Right atrium auricular region (tissue), 2 donors: Measurements from ENCODE around the gene STPG4. TPM values are rescaled to one million over a fixed set of nuclear protein-coding genes. Genes with fewer than 3 reads are reported as not detected.
"Not testable (repeated sequence)": the region's sequence is repeated elsewhere in the genome, so short reads cannot be mapped to it uniquely, and the experiment has no call there.

Source experiments
- DNase-seq: peaks from one replicate; pipeline ENCODE4 v3.0.0-alpha.2; 2019; ENCODE audit warnings: low spot score
- H3K27ac ChIP-seq, 2 donors: fragments of 200-600 bp; sonication (generic); 1 replicate in 1 of 2; 2 replicates in 1 of 2; pipeline ENCODE4 v1.5.1; 2016 to 2019
- H3K27me3 ChIP-seq, 2 donors: fragments of 200-600 bp; sonication (generic); one replicate each; pipeline versions ENCODE4 v1.5.1 to v1.6.0; 2017 to 2019
- H3K36me3 ChIP-seq: fragments of 200-600 bp; sonication (generic); one replicate; pipeline ENCODE4 v1.5.1; 2016
- H3K4me1 ChIP-seq, 2 donors: fragments of 200-600 bp; sonication (generic); one replicate each; pipeline versions ENCODE4 v1.5.1 to v1.6.0; 2017 to 2019
- H3K4me3 ChIP-seq, 2 donors: fragments of 200-600 bp; sonication (generic); 1 replicate in 1 of 2; 2 replicates in 1 of 2; pipeline ENCODE4 v1.5.1; 2017 to 2019; ENCODE audit warnings: mild to moderate bottlenecking in 1 of 2, moderate library complexity in 1 of 2
- H3K9me3 ChIP-seq, 2 donors: fragments of 200-600 bp; sonication (generic); one replicate each; pipeline ENCODE4 v1.5.1; 2019
- total RNA-seq, 2 donors: library from RNA; depleted of rRNA; stranded (reverse); fragments of >200 nt; gene quantifications; one replicate each; pipeline ENCODE4 v1.1.0, GENCODE V29; 2016
- TF ChIP-seq, protein P1 (sequence below), 2 donors: fragments of 200-600 bp; sonication (generic); IDR thresholded peaks; one replicate each; pipeline ENCODE4 v1.5.1; 2019; ENCODE audit warnings: antibody characterized with exemption in 2 of 2

The STPG4 gene
- total RNA-seq, 2 donors from 2014 or later = not detected

DNA sequence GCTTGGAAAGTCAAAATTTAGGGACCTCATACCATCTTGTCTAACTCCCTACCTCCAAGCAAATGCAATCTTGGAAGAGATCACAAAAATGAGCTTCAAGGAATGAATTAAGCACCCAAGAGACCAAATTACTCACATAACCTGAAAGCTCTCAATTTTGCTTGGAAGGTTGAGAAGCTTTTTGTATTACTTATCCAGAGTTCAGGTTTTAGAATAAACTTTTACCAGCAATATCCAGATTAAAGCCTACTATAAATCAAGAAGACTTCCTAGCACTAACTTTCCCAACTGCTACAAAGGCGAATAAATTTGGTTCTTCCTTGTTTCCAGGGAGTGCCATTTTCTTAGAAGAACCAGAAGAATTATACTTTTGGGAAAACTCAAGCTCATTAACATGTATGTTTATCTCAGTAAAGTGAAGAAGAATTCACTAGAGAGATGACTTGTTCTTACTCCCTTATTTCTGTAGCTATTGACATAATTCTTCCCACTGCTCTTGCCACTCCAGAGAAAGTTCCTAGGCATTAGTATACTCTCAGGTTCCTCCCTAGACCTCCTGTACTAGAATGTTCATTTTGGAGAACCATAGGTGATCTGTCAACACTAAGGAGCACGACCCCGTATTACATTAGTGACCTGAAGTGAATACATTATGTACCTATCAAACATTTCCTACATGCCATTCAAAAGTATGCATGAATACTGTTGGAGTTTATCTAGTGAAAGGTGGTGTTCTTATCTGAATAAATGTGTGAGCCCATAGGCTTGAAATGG is 18.0 kb upstream of the STPG4 start:
- Histone ChIP-seq H3K27ac (peak overlapping the region; percentile 99), H3K9me3 (no peaks in the 10 kb centered on the region), H3K4me1 (peaks cover 0 to 69% of the 10 kb centered on the region in 2 donors), H3K27me3 (no peaks in the 10 kb centered on the region), H3K36me3 (peaks cover 28% of the 10 kb centered on the region), H3K4me3 (peak overlapping the region; percentile 93 to 97)
- DNase-seq = no peak
- TF ChIP-seq, protein P1, sequence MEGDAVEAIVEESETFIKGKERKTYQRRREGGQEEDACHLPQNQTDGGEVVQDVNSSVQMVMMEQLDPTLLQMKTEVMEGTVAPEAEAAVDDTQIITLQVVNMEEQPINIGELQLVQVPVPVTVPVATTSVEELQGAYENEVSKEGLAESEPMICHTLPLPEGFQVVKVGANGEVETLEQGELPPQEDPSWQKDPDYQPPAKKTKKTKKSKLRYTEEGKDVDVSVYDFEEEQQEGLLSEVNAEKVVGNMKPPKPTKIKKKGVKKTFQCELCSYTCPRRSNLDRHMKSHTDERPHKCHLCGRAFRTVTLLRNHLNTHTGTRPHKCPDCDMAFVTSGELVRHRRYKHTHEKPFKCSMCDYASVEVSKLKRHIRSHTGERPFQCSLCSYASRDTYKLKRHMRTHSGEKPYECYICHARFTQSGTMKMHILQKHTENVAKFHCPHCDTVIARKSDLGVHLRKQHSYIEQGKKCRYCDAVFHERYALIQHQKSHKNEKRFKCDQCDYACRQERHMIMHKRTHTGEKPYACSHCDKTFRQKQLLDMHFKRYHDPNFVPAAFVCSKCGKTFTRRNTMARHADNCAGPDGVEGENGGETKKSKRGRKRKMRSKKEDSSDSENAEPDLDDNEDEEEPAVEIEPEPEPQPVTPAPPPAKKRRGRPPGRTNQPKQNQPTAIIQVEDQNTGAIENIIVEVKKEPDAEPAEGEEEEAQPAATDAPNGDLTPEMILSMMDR (IDR thresholded peaks at IDR 0.05) = no peak

DNA sequence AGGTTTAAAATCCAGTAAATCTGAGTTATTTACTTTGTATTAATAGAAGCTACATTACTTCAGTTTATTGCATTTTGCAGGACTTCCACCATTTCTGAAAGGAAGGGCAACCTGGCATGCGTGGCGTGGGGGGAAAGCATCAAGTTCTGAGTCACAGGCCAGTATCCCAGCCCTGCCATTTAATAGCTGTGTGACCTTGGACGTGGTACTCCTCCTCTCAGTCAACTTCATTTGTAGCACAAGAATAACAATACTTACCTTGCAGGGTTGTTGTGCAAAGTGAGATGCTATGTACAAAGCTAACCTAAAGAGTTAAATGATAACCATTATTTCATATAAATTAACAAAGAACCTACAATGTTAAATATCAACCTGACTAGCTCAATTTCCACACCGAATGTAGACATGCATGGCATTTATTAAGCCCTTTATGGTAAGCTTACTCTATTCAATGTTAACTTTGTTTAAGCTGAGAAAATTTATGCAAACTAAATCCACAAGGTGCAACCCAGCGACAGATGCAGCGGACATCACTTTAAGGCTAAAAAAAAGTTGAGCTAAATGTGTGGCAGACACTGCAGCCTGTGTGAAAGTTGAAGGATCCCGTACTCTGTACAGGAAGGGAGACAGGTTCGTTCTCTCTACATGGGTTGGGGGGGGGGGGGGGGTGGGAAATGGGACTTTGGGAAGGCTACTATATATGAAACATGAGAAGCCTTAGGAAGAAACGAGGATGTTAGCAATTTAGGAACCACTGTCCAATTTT is 17.2 kb upstream of the STPG4 start:
- peaks cover 0 to 67% of the 10 kb centered on the region in 2 donors for H3K4me1 ChIP-seq
- peaks cover 30% of the 10 kb centered on the region for H3K36me3 ChIP-seq
- H3K4me3 ChIP-seq = peak overlapping the region in 1 of 2 donors; percentile 93
- no peak for DNase-seq
- H3K27ac ChIP-seq = peak overlapping the region; percentile 99
- H3K27me3 ChIP-seq = no peaks in the 10 kb centered on the region
- TF ChIP-seq, protein P1 (IDR thresholded peaks at IDR 0.05) = no peak
- H3K9me3 ChIP-seq = no peaks in the 10 kb centered on the region

DNA sequence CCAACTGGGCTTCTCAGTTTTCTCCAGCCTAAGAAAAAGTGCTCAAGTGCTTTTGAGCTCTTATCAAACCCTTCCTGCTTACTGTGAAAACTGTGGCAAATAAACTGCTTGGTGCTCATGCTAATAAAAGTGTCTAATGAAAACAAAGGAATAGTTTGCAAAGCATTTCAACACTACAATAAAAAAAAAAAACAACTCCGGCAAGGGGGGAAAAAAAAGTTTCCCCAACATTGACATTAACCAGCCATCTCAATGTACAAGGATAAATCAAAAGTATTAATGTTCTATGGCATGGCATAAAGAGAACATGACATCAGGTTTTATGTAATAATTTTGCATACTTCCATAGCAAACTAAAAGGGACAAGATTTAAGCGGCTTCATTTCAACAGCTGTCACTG is 14.7 kb upstream of the STPG4 start:
- Histone ChIP-seq H3K36me3 (peaks cover 43% of the 10 kb centered on the region), H3K4me3 (no peak overlapping the region), H3K9me3 (no peaks in the 10 kb centered on the region), H3K27ac (no peak overlapping the region), H3K27me3 (no peaks in the 10 kb centered on the region), H3K4me1 (peaks cover 0 to 80% of the 10 kb centered on the region in 2 donors)
- DNase-seq = no peak
- TF ChIP-seq, protein P1 (IDR thresholded peaks at IDR 0.05) = no peak

DNA sequence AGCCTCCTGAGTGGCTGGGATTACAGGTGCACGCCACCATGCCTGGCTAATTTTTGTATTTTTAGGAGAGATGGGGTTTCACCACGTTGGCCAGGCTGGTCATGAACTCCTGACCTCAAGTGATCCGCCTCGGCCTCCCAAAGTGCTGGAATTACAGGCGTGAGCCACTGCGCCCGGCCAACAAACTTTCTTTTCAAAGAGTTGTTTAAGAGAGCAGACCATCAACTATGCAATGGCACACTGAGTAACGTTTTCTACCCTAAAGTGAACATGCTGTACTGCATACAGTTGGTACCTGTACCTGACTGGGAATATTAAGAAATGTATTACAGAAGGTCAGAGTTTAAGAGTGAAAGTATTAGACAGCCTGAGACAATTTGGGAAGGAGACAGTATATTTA is 13.8 kb upstream of the STPG4 start:
- not testable (repeated sequence) for DNase-seq, H3K9me3 ChIP-seq, H3K27ac ChIP-seq, H3K27me3 ChIP-seq, H3K4me3 ChIP-seq
- peaks cover 43% of the 10 kb centered on the region for H3K36me3 ChIP-seq
- H3K4me1 ChIP-seq = peaks cover 0 to 75% of the 10 kb centered on the region in 2 donors

DNA sequence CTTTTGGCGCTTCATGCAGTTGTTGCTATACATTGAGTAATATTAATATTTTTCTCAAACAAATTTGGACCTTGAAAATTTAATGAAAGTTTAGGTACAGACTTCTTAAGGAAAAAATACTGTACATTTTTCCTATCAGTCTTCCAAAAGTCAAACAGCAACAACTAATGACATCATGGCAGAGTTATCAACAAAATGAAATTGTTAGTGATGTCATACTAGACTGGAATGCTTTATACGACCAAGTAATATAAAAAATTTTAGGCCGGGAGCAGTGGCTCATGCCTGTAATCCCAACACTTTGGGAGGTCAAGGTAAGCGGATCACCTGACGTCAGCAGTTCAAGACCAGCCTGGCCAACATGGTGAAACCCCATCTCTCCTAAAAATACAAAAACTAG is 12.0 kb upstream of the STPG4 start:
- Histone ChIP-seq H3K36me3 (peaks cover 56% of the 10 kb centered on the region), H3K4me3 (no peak overlapping the region), H3K27ac (no peak overlapping the region), H3K4me1 (peaks cover 0 to 66% of the 10 kb centered on the region in 2 donors), H3K27me3 (no peaks in the 10 kb centered on the region), H3K9me3 (no peaks in the 10 kb centered on the region)
- TF ChIP-seq, protein P1 (IDR thresholded peaks at IDR 0.05) = no peak
- no peak for DNase-seq

DNA sequence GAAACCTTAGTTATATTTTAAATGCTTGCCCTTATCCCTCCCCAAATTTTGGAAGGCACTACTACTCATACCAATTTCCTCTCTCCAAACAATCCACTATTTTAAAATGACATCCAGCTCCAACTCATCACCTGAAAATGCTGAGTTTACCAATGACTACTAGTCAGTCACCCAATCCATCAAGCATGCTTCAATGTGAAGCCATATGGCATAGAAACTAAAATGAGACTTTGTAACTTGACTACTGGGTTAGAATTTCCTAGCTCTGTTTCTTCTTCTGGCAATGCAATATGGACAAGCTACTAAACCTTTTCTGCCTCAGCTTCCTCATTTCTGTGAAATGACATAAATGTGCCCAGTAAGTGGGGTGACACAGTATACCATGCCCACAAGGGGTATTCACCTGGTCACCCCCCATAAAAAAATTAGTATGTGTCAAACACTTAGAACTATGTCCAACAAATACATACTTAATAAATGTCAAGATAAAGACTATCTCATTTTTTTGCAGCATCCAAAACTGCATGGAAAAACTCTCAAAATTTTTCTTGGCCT is 10.0 kb upstream of the STPG4 start:
- TF ChIP-seq, protein P1 (IDR thresholded peaks at IDR 0.05) = no peak
- no peaks in the 10 kb centered on the region for H3K27me3 ChIP-seq
- H3K4me1 ChIP-seq = peaks cover 0 to 46% of the 10 kb centered on the region in 2 donors
- DNase-seq = no peak
- no peaks in the 10 kb centered on the region for H3K9me3 ChIP-seq
- peaks cover 66% of the 10 kb centered on the region for H3K36me3 ChIP-seq
- no peak overlapping the region for H3K27ac ChIP-seq
- no peak overlapping the region for H3K4me3 ChIP-seq
